ENCODE data around the gene CAPN9. TPM values are rescaled to one million over a fixed set of nuclear protein-coding genes. Genes with fewer than 3 reads are reported as not detected.

Gene CAPN9
- total RNA-seq, 2 experiments from 2014 or later: not detected

DNA sequence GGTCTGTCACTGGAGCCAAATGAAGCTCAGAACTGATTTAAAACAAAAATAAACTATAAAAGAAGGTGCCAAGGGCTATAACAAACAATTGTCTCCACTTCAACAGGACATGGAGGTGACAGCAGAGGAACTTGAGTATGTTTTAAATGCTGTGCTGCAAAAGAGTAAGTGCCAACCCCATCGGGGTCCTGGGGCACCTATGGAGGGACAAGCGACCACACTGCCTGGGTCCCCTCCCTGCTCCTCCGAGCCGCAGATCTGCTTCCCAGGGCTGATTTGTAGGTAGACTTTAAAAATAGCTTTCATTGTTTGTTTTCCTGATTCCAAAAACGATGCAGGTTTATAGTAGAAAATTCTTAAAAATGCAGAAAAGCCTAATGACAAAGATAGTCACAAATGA lies 42.8 kb downstream of the CAPN9 start:
- ChIA-PET POLR2A (no interaction called here), CTCF (no interaction called here)
- intact Hi-C loops (cut with micrococcal nuclease): no loop called here
- H3K27ac Mint-ChIP-seq: no peak overlapping the region
- peaks cover 3% of the 10 kb centered on the region for H3K27me3 Mint-ChIP-seq
- H3K4me1 Mint-ChIP-seq (ENCODE audit: low read depth): no peaks in the 10 kb centered on the region
- no peaks in the 10 kb centered on the region for H3K9me3 Mint-ChIP-seq
- no peak for DNase-seq
- no peaks in the 10 kb centered on the region for H3K36me3 Mint-ChIP-seq
- H3K4me3 Mint-ChIP-seq: no peak overlapping the region

DNA sequence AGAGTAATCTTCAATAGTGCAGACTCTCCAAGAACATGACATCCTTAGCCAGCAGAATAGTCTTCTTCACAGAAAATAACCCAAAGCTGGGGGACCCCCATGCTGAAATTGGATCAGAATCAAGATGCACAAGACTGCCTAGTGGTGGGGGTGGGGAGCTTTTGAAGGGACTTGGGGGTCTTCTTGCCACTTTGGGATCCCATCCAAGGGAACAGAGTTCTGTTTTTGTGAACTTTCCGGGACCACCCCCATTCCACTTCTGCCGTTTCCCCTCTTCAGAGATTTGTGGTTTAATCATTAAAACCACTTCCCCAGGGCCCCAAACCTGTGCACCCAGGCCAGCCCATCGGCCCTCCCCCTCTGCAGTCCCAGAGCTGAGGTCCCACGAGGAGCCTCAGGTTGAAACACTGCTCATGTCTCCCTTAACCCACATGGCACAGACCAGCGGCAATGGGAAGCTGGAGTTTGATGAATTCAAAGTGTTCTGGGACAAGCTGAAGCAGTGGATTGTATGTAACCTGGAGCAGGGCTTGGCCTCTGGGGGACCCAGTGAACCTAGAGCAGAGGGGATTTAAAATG lies 44.9 kb downstream of the CAPN9 start:
- intact Hi-C loops (cut with micrococcal nuclease): no loop called here
- Mint-ChIP-seq H3K4me3 (no peak overlapping the region), H3K27me3 (peaks cover 3% of the 10 kb centered on the region), H3K4me1 (ENCODE audit: low read depth) (no peaks in the 10 kb centered on the region), H3K27ac (no peak overlapping the region), H3K36me3 (no peaks in the 10 kb centered on the region), H3K9me3 (no peaks in the 10 kb centered on the region)
- ChIA-PET CTCF (no interaction called here), POLR2A (no interaction called here)
- DNase-seq: no peak

- Mint-ChIP-seq H3K9me3 (no peaks in the 10 kb centered on the region), H3K27ac (no peak overlapping the region), H3K4me3 (no peak overlapping the region), H3K4me1 (ENCODE audit: low read depth) (no peaks in the 10 kb centered on the region), H3K27me3 (peaks cover 7% of the 10 kb centered on the region), H3K36me3 (no peaks in the 10 kb centered on the region)
- DNase-seq: no peak
- intact Hi-C loops (cut with micrococcal nuclease): no loop called here
- CTCF ChIA-PET: no interaction called here
- POLR2A ChIA-PET: no interaction called here
Observed at GRCh38 chr1:230792691-230793462, 45.7 kb downstream of the CAPN9 start.

DNA sequence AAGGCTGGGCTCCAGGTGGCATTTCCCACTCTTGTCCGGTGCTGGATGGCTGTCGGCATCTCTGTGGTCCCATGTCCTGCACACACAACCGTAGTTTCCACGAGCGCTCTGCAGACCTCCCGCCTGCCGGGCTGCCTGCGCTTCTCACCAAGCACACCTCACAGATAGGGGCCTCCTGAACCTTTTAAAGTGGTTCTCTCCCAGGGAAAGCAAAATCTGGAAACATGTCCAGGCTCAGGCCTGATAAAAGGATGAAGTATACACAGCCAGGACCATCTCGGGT lies 46.2 kb downstream of the CAPN9 start:
- ChIA-PET POLR2A (no interaction called here), CTCF (no interaction called here)
- peaks cover 6% of the 10 kb centered on the region for H3K27me3 Mint-ChIP-seq
- no peak overlapping the region for H3K4me3 Mint-ChIP-seq
- no peaks in the 10 kb centered on the region for H3K4me1 Mint-ChIP-seq (ENCODE audit: low read depth)
- no peak overlapping the region for H3K27ac Mint-ChIP-seq
- no peaks in the 10 kb centered on the region for H3K36me3 Mint-ChIP-seq
- intact Hi-C loops (cut with micrococcal nuclease): no loop called here
- no peak for DNase-seq
- no peaks in the 10 kb centered on the region for H3K9me3 Mint-ChIP-seq

DNA sequence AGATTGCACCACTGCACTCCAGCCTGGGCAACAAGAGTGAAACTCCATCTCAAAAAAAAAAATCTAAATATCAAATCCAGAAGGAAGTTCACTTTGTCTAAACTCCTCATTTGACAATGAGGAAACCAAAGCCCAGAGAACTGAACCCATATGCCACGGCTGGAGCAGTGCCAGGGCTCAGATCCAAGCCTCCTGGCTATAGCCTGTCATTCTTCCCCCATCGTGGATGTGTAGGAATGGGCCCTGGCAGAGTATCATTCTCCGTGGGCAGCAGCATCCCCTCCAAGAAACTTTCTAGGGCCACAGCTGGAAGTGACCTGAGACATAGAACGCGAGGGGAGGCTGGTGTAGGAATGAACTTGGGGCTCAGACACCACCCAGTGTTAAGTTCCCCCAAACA lies 47.2 kb downstream of the CAPN9 start:
- no peak overlapping the region for H3K4me3 Mint-ChIP-seq
- POLR2A ChIA-PET: no interaction called here
- no peak for DNase-seq
- peaks cover 9% of the 10 kb centered on the region for H3K27me3 Mint-ChIP-seq
- H3K36me3 Mint-ChIP-seq: no peaks in the 10 kb centered on the region
- no peaks in the 10 kb centered on the region for H3K9me3 Mint-ChIP-seq
- H3K4me1 Mint-ChIP-seq (ENCODE audit: low read depth): no peaks in the 10 kb centered on the region
- intact Hi-C loops (cut with micrococcal nuclease): no loop called here
- CTCF ChIA-PET: no interaction called here
- H3K27ac Mint-ChIP-seq: no peak overlapping the region

DNA sequence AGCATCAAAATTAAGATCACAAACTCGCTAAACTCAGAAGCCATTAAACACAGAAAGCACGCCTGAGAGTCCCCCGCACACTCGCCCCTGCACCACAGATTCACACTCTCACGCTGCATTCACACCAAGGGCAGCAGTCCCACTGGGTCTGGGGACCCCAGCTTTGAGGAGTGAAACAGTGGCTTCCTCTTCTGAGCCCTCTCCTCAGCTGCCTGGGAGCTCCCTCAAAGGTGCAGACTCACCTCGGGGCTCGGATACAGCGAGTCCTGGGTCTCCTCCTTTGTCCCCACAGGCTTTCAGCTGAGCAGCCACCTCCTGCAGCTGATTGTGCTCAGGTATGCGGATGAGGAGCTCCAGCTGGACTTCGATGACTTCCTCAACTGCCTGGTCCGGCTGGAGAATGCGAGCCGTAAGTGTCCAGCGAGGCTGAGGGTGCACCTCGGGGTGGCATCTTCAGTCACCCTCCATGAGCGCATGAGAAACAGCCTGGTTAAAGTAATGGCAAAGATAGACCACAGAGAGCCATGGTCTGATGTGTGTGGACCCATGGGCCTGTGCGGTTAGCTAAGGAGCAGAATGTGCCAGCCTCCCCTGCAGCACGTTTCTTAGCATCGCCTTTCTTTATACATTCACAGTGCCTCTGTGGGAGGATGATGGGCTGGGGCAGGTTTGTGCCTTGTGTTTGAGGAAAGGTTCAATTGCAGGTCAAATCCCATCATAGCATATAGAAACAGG lies 47.9 kb downstream of the CAPN9 start:
- Mint-ChIP-seq H3K27me3 (peaks cover 9% of the 10 kb centered on the region), H3K4me1 (ENCODE audit: low read depth) (no peaks in the 10 kb centered on the region), H3K36me3 (no peaks in the 10 kb centered on the region), H3K4me3 (no peak overlapping the region), H3K27ac (no peak overlapping the region), H3K9me3 (no peaks in the 10 kb centered on the region)
- intact Hi-C loops (cut with micrococcal nuclease): loop anchor here (5.0 kb wide), 1 partner anchor 337 kb away; no protein-coding TSS in a partner anchor
- no peak for DNase-seq
- POLR2A ChIA-PET: no interaction called here
- CTCF ChIA-PET: no interaction called here

DNA sequence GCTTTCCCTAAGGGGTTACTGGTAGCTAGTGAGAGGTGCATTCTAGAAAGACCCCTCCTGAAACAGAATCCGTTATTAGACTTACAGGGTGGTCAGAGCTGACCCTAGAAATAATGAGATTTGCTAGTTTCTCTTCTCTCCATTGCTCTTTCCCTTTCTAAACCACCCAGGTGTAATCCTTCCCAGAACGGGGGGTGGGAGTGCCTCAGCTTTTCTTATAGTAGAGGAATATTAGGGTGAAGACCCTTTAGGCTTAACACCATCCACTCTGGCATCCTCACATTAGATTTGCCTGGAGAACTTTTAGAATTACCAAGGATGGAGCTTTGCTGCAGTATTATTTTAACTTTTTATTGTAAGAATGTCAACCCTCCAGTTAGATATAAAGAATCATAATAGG lies 49.4 kb downstream of the CAPN9 start:
- POLR2A ChIA-PET: no interaction called here
- Mint-ChIP-seq H3K36me3 (no peaks in the 10 kb centered on the region), H3K27me3 (peaks cover 12% of the 10 kb centered on the region), H3K4me1 (ENCODE audit: low read depth) (no peaks in the 10 kb centered on the region), H3K4me3 (no peak overlapping the region), H3K27ac (no peak overlapping the region), H3K9me3 (no peaks in the 10 kb centered on the region)
- DNase-seq: no peak
- intact Hi-C loops (cut with micrococcal nuclease): loop anchor here (5.0 kb wide), 1 partner anchor 336 kb away; no protein-coding TSS in a partner anchor
- CTCF ChIA-PET: no interaction called here

GRCh38 chr1:230797376-230797920 lies 50.3 kb downstream of the CAPN9 start:
- H3K36me3 Mint-ChIP-seq: no peaks in the 10 kb centered on the region
- no peaks in the 10 kb centered on the region for H3K9me3 Mint-ChIP-seq
- ChIA-PET POLR2A (no interaction called here), CTCF (interaction anchor here (1.0 kb wide), 1 partner anchor 413 kb away, joined by 4 read pairs; no protein-coding TSS in a partner anchor)
- H3K27ac Mint-ChIP-seq: no peak overlapping the region
- H3K4me1 Mint-ChIP-seq (ENCODE audit: low read depth): no peaks in the 10 kb centered on the region
- H3K27me3 Mint-ChIP-seq: peaks cover 18% of the 10 kb centered on the region
- intact Hi-C loops (cut with micrococcal nuclease): loop anchor here (5.0 kb wide), 1 partner anchor 335 kb away; no protein-coding TSS in a partner anchor
- no peak overlapping the region for H3K4me3 Mint-ChIP-seq
- no peak for DNase-seq

GRCh38 chr1:230797942-230798365 lies 50.8 kb downstream of the CAPN9 start:
- POLR2A ChIA-PET: no interaction called here
- Mint-ChIP-seq H3K27ac (no peak overlapping the region), H3K4me3 (no peak overlapping the region), H3K4me1 (ENCODE audit: low read depth) (no peaks in the 10 kb centered on the region), H3K9me3 (no peaks in the 10 kb centered on the region), H3K36me3 (no peaks in the 10 kb centered on the region), H3K27me3 (peaks cover 18% of the 10 kb centered on the region)
- CTCF ChIA-PET: interaction anchor here (1.0 kb wide), 1 partner anchor 413 kb away, joined by 4 read pairs; no protein-coding TSS in a partner anchor
- intact Hi-C loops (cut with micrococcal nuclease): loop anchor here (5.0 kb wide), 1 partner anchor 334 kb away; no protein-coding TSS in a partner anchor
- peak; percentile 14 for DNase-seq

- intact Hi-C loops (cut with micrococcal nuclease): loop anchor here (5.0 kb wide), 1 partner anchor 334 kb away; no protein-coding TSS in a partner anchor
- H3K4me3 Mint-ChIP-seq: no peak overlapping the region
- CTCF ChIA-PET: interaction anchor here (1.0 kb wide), 1 partner anchor 412 kb away, joined by 4 read pairs; no protein-coding TSS in a partner anchor
- POLR2A ChIA-PET: no interaction called here
- no peaks in the 10 kb centered on the region for H3K4me1 Mint-ChIP-seq (ENCODE audit: low read depth)
- no peak overlapping the region for H3K27ac Mint-ChIP-seq
- no peak for DNase-seq
- H3K36me3 Mint-ChIP-seq: no peaks in the 10 kb centered on the region
- H3K9me3 Mint-ChIP-seq: no peaks in the 10 kb centered on the region
- H3K27me3 Mint-ChIP-seq: peaks cover 18% of the 10 kb centered on the region
Observed at GRCh38 chr1:230798491-230798890, 51.3 kb downstream of the CAPN9 start.

- Mint-ChIP-seq H3K4me1 (ENCODE audit: low read depth) (no peaks in the 10 kb centered on the region), H3K27me3 (peaks cover 20% of the 10 kb centered on the region), H3K36me3 (no peaks in the 10 kb centered on the region), H3K27ac (no peak overlapping the region), H3K9me3 (no peaks in the 10 kb centered on the region), H3K4me3 (no peak overlapping the region)
- intact Hi-C loops (cut with micrococcal nuclease): no loop called here
- DNase-seq: no peak
- ChIA-PET POLR2A (no interaction called here), CTCF (no interaction called here)
Observed at GRCh38 chr1:230800891-230801840, 54.0 kb downstream of the CAPN9 start.

DNA sequence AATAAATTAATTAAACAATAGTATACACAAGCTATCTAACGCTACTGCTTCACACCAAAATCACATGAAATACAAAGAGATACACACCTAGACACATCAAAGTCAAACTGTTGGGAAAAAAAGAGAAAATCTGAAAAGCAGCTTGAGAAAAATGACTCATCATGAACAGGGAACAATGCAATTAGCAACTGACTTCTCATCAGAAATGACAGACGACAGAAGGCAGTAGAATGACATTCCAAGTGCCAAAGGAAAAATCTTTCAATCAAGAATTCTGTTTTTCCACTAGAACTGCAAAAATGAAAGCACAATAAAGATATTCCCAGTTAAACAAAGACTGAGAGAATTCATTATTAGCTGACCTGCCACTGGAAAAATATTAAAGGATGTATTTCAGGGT lies 57.2 kb downstream of the CAPN9 start:
- Mint-ChIP-seq H3K9me3 (peaks cover 5% of the 10 kb centered on the region), H3K27ac (no peak overlapping the region), H3K4me1 (ENCODE audit: low read depth) (no peaks in the 10 kb centered on the region), H3K4me3 (no peak overlapping the region), H3K36me3 (no peaks in the 10 kb centered on the region), H3K27me3 (peaks cover 11% of the 10 kb centered on the region)
- intact Hi-C loops (cut with micrococcal nuclease): no loop called here
- POLR2A ChIA-PET: no interaction called here
- DNase-seq: no peak
- CTCF ChIA-PET: no interaction called here
